Prostate gland (tissue), 2 donors: ENCODE measurements around the gene TEX261. TPM values are rescaled to one million over a fixed set of nuclear protein-coding genes. Genes with fewer than 3 reads are reported as not detected.

Experiments
- DNase-seq: peaks from one replicate; pipeline ENCODE4 v3.0.0-alpha.2; 2019; ENCODE audit warnings: low spot score
- H3K27ac ChIP-seq, 2 donors: fragments of 200-600 bp; sonication (generic); 2 replicates each; pipeline ENCODE4 v1.5.1; 2017 to 2019
- H3K27me3 ChIP-seq: fragments of 200-600 bp; sonication (generic); replicated peaks from 2 replicates; pipeline ENCODE4 v1.5.1; 2019; ENCODE audit not compliant: insufficient read depth
- H3K36me3 ChIP-seq, 2 donors: fragments of 200-600 bp; sonication (generic); 1 replicate in 1 of 2; 2 replicates in 1 of 2; pipeline versions ENCODE4 v1.5.1 to v1.8.1; 2017 to 2019
- H3K4me1 ChIP-seq: fragments of 200-600 bp; sonication (generic); replicated peaks from 2 replicates; pipeline ENCODE4 v1.5.1; 2019
- H3K4me3 ChIP-seq, 2 donors: fragments of 200-600 bp; sonication (generic); 2 replicates each; pipeline ENCODE4 v1.5.1; 2017 to 2019
- H3K9me3 ChIP-seq: fragments of 200-600 bp; sonication (generic); 2 replicates; pipeline ENCODE4 v1.5.1; 2017
- CTCF ChIP-seq, 4 experiments: fragments of 200-600 bp in 2 of 4; fragments of 450-650 bp in 2 of 4; sonication (generic) in 2 of 4; IDR thresholded peaks; 1 replicate in 3 of 4; 2 replicates in 1 of 4; pipeline ENCODE4 v1.5.1; 2016 to 2019; ENCODE audit warnings: antibody characterized with exemption in 4 of 4, mild to moderate bottlenecking in 2 of 4, moderate library complexity in 2 of 4
- POLR2A ChIP-seq: fragments of 450-650 bp; IDR thresholded peaks from one replicate; pipeline ENCODE4 v1.6.1; 2016; ENCODE audit warnings: antibody characterized with exemption, mild to moderate bottlenecking
- POLR2AphosphoS5 ChIP-seq: sonication (generic); formaldehyde crosslinking; IDR thresholded peaks from one replicate; pipeline ENCODE4 v1.6.1; 2017; ENCODE audit warnings: antibody characterized with exemption
- WGBS: methylation state at CpG from one replicate; pipeline ENCODE4 v1.1.5; 2018; 5-methylcytosine and 5-hydroxymethylcytosine counted together
- intact Hi-C: fragments of 100-400 bp; cut with DNase I; formaldehyde crosslinking; loops from one replicate; pipeline ENCODE4 v1.14.2; 2022
- total RNA-seq, 2 donors: library from RNA; depleted of rRNA; stranded (reverse); fragments of >200 nt; gene quantifications; one replicate each; pipeline ENCODE4 v1.1.0, GENCODE V29; 2016

Gene TEX261
- total RNA-seq, 2 donors from 2014 or later = 41.4 to 45.2 TPM

GRCh38 chr2:70941186-70941585 lies 53.5 kb downstream of the TEX261 start:
- Histone ChIP-seq H3K9me3 (no peaks in the 10 kb centered on the region), H3K27ac (no peak overlapping the region), H3K36me3 (no peaks in the 10 kb centered on the region), H3K4me1 (no peaks in the 10 kb centered on the region), H3K4me3 (no peak overlapping the region), H3K27me3 (peaks cover 4% of the 10 kb centered on the region)
- no peak for DNase-seq
- intact Hi-C loops = no loop called here
- 70% methylated on average over 6 of the region's 6 CpGs for WGBS
- no peak for TF ChIP-seq POLR2AphosphoS5
- TF ChIP-seq POLR2A = no peak
- TF ChIP-seq CTCF (IDR thresholded peaks at IDR 0.05) = no peak

GRCh38 chr2:70939839-70940580 lies 54.7 kb downstream of the TEX261 start:
- no peak for DNase-seq
- Histone ChIP-seq H3K4me1 (no peaks in the 10 kb centered on the region), H3K27me3 (peaks cover 4% of the 10 kb centered on the region), H3K4me3 (no peak overlapping the region), H3K9me3 (no peaks in the 10 kb centered on the region), H3K36me3 (no peaks in the 10 kb centered on the region), H3K27ac (no peak overlapping the region)
- WGBS = 89% methylated on average over 10 of the region's 10 CpGs
- TF ChIP-seq POLR2AphosphoS5 (no peak), POLR2A (no peak), CTCF (IDR thresholded peaks at IDR 0.05) (no peak)
- intact Hi-C loops = no loop called here

DNA sequence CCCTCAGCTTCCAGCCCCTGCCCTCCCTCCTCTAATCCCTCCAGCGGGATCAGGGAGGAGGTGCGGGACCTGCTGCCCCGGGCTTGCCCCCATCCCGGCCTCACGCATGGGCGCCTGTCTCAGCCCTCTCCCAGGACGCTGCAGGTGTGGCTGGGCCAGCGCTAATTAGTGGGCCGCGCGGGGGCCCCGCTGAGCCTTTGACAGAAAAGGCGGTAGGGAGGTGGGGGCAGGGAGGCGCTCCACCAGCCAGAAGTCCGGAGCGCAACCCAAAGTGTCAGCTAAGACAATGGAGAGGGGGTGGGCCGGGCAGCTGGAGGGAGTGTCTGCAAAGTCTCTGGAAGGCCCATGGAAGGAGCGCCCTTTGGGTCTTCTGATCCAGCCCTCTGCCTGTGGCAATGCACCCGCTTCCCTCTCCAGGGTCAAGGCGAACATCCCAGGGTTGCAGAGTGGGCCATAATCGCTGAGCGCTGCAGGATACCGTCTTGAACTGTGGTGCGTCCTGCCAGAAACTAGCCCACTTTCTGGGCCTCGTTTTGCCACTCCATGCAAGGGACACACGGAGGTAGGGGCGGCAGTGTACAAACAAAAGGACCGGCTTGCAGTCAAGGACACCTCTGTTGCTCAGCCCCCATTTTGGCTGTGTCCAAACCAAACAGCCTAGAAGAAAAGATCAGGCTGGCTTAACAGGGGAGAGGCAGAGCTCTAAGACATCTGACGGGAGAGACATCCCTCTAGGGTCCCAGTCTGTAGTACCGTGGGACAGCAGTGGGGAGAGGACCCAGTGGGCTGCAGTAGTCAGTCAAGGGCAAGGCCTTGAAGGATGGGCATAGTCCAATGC lies 55.5 kb downstream of the TEX261 start:
- Histone ChIP-seq H3K9me3 (no peaks in the 10 kb centered on the region), H3K36me3 (no peaks in the 10 kb centered on the region), H3K4me3 (no peak overlapping the region), H3K27ac (no peak overlapping the region), H3K27me3 (peaks cover 4% of the 10 kb centered on the region), H3K4me1 (no peaks in the 10 kb centered on the region)
- 39% methylated on average over 29 of the region's 30 CpGs for WGBS
- DNase-seq = no peak
- intact Hi-C loops = no loop called here
- TF ChIP-seq POLR2A = no peak
- no peak for TF ChIP-seq POLR2AphosphoS5
- no peak for TF ChIP-seq CTCF (IDR thresholded peaks at IDR 0.05)

DNA sequence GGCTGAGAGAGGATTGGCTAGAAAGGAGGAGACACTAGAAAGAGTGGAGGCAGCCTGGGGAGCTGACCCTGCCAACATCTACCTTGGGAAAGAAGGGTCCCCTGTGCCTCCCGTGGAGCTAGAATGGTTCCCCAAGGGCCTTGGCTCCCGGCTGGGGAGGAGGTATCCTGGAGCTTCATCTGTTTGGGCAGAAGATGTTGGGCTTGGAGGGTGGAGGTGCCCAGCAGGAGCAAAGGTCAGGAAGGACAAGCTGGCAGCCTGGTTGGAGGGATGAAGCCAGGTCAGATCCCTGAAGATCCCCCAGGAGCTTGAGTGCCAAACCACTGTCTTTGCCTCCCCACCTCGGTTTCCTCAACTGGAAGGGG lies 56.1 kb downstream of the TEX261 start:
- TF ChIP-seq POLR2AphosphoS5 (no peak), CTCF (IDR thresholded peaks at IDR 0.05) (no peak), POLR2A (no peak)
- 56% methylated on average over 3 of the region's 3 CpGs for WGBS

More for the DNA sequence above, 56.1 kb downstream of the TEX261 start:
- Histone ChIP-seq H3K27me3 (peaks cover 4% of the 10 kb centered on the region), H3K27ac (no peak overlapping the region), H3K4me1 (no peaks in the 10 kb centered on the region), H3K4me3 (no peak overlapping the region), H3K36me3 (no peaks in the 10 kb centered on the region), H3K9me3 (no peaks in the 10 kb centered on the region)
- no peak for DNase-seq
- intact Hi-C loops = no loop called here
